DND-41 (cell line): Measurements from ENCODE around the gene CTRL.
A peak's percentile ranks its signal among the peaks of the same experiment; 100 is the strongest.

Experiments used
- ATAC-seq: fragments of 200-7000 bp; cut with Tn5 transposase; 3 replicates; pipeline ENCODE4 v1.9.1; 2021; ENCODE audit warnings: low read depth; ENCODE audit not compliant: insufficient read depth
- DNase-seq: peaks from one replicate; pipeline ENCODE4 v3.0.0-alpha.2; 2020
- H2AFZ ChIP-seq: 2 replicates; pipeline ENCODE4 v1.6.0; 2012; ENCODE audit warnings: low read depth, low read length
- H3K27ac ChIP-seq: 2 replicates; pipeline ENCODE4 v1.5.1; 2012; ENCODE audit warnings: low read length, inconsistent platforms
- H3K27me3 ChIP-seq: fragments of 200-600 bp; sonication (generic); 2 replicates; pipeline ENCODE4 v1.6.0; 2012; ENCODE audit warnings: low read length, mild to moderate bottlenecking, inconsistent platforms; ENCODE audit not compliant: insufficient read depth, poor library complexity
- H3K36me3 ChIP-seq: 2 replicates; pipeline ENCODE4 v1.5.1; 2012; ENCODE audit warnings: low read length, inconsistent platforms; ENCODE audit not compliant: insufficient read depth
- H3K4me1 ChIP-seq: 2 replicates; pipeline ENCODE4 v1.5.1; 2012; ENCODE audit warnings: mild to moderate bottlenecking, low read length; ENCODE audit not compliant: insufficient read depth
- H3K4me2 ChIP-seq: 2 replicates; pipeline ENCODE4 v1.6.0; 2012; ENCODE audit warnings: mild to moderate bottlenecking, moderate library complexity, low read length, inconsistent platforms; ENCODE audit not compliant: insufficient read depth
- H3K4me3 ChIP-seq, 2 experiments: fragments of 200-600 bp in 1 of 2; shearing (Covaris generic) in 1 of 2; 2 replicates each; pipeline ENCODE4 v1.5.1; 2012 to 2016; ENCODE audit warnings: inconsistent platforms in 2 of 2, low read length in 2 of 2, mild to moderate bottlenecking in 2 of 2, low read depth in 1 of 2, moderate library complexity in 1 of 2
- H3K79me2 ChIP-seq: 2 replicates; pipeline ENCODE4 v1.6.0; 2012; ENCODE audit warnings: low read length, inconsistent platforms; ENCODE audit not compliant: insufficient read depth
- H3K9ac ChIP-seq: 2 replicates; pipeline ENCODE4 v1.6.0; 2012; ENCODE audit warnings: low read depth, mild to moderate bottlenecking, inconsistent platforms, low read length, moderate library complexity
- H3K9me3 ChIP-seq: 2 replicates; pipeline ENCODE4 v1.5.1; 2012; ENCODE audit warnings: low read length, moderate library complexity, mild to moderate bottlenecking, inconsistent platforms; ENCODE audit not compliant: insufficient read depth, severe bottlenecking
- H4K20me1 ChIP-seq: 2 replicates; pipeline ENCODE4 v1.6.0; 2012; ENCODE audit warnings: low read length; ENCODE audit not compliant: insufficient read depth
- EZH2 ChIP-seq: IDR thresholded peaks from 3 replicates; pipeline ENCODE4 v1.6.1; 2012; ENCODE audit warnings: borderline replicate concordance, low read depth, mild to moderate bottlenecking, moderate library complexity, low read length, inconsistent platforms; ENCODE audit not compliant: severe bottlenecking
- TF ChIP-seq, protein P1 (sequence below): IDR thresholded peaks from 2 replicates; pipeline ENCODE4 v1.5.1; 2012; ENCODE audit warnings: borderline replicate concordance, low read length, moderate library complexity, mild to moderate bottlenecking; ENCODE audit not compliant: poor library complexity, severe bottlenecking; ENCODE audit errors: extremely low read depth

Gene CTRL

DNA sequence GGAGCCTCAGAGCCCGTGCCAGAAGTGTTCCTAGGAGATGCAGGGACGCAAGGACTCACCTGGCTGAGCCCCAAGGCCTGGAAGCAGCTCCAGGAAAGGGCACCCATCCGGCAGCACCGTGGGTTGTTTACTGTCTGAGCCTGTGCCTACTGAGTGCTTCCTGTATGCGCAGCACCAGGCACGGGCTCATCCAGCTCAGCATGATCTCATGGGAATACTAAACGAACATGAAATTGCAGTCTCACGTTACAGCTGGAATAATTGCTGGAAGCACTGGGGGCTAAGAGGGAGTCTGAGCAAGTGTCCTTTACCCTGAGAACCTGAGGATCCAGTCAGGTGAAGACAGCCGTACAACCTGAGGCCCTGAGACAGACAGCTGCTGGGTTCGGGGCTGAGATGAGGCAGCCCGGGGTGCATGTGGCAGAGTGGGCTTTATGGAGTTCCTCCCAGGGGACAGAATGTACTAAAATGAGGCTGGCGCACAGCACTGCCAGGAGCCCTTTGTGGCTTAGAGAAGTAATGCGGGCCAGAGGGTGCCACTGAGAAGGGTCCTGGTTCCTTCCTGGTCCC is 5.4 kb downstream of the CTRL start:
- peaks cover 6% of the 10 kb centered on the region; the same call in 1 of the 2 replicates for H3K79me2 ChIP-seq
- DNase-seq (no peak), ATAC-seq (peak; percentile 15; the same call in 1 of the 3 replicates)
- H3K4me3 ChIP-seq = no peak overlapping the region
- H3K27ac ChIP-seq = no peak overlapping the region
- no peaks in the 10 kb centered on the region for H3K4me1 ChIP-seq
- peaks cover 56% of the 10 kb centered on the region for H3K36me3 ChIP-seq
- H3K9ac ChIP-seq = no peak overlapping the region
- TF ChIP-seq EZH2 = no peak
- TF ChIP-seq, protein P1, sequence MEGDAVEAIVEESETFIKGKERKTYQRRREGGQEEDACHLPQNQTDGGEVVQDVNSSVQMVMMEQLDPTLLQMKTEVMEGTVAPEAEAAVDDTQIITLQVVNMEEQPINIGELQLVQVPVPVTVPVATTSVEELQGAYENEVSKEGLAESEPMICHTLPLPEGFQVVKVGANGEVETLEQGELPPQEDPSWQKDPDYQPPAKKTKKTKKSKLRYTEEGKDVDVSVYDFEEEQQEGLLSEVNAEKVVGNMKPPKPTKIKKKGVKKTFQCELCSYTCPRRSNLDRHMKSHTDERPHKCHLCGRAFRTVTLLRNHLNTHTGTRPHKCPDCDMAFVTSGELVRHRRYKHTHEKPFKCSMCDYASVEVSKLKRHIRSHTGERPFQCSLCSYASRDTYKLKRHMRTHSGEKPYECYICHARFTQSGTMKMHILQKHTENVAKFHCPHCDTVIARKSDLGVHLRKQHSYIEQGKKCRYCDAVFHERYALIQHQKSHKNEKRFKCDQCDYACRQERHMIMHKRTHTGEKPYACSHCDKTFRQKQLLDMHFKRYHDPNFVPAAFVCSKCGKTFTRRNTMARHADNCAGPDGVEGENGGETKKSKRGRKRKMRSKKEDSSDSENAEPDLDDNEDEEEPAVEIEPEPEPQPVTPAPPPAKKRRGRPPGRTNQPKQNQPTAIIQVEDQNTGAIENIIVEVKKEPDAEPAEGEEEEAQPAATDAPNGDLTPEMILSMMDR = peak; percentile 40
- peaks cover 27% of the 10 kb centered on the region for H4K20me1 ChIP-seq
- H2AFZ ChIP-seq = no peak overlapping the region
- no peaks in the 10 kb centered on the region for H3K27me3 ChIP-seq
- H3K4me2 ChIP-seq = no peak overlapping the region
- H3K9me3 ChIP-seq = no peaks in the 10 kb centered on the region

DNA sequence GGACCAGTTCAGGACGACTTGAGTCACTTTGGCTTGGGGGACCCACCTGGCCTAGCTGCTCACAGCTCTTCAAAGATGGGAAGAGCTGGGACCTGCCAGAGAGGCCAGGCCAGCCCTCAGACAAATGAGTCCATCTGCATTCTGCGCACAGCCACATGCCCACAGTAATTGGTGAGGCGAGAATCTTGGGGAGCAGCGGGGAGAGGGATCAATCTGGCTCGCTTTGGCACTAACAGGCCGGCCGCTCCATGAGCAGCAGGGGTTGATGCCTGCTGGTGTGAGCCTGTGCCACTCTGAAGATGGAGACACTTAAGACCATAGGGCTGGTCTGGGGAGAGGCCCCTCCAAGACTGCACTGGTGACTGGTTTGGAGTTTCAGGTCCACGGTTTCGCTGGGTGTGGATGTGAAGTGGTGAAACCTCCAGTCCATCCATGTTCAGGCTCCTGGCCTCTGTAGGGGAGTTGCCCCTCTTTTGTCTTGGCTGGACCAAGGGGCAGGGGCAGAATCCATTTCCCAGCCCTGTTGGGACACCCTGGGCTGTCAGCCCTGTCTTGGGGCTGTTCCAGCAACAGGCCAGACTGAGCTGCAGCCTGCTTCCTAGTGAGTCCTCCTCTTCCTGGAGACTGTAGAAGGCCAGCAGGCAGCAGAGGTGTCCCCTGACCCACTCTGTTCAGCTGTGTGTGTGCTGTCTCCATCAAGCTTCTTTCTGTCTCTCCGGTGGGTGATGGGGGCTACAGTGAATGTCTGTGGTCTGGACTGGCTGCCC is 7.3 kb downstream of the CTRL start:
- TF ChIP-seq, protein P1 = no peak
- no peak for TF ChIP-seq EZH2
- no peak overlapping the region for H3K9ac ChIP-seq
- peaks cover 37% of the 10 kb centered on the region for H4K20me1 ChIP-seq
- no peak overlapping the region for H2AFZ ChIP-seq
- ATAC-seq (no peak), DNase-seq (no peak)
- H3K27ac ChIP-seq = no peak overlapping the region
- peaks cover 47% of the 10 kb centered on the region for H3K36me3 ChIP-seq
- H3K9me3 ChIP-seq = no peaks in the 10 kb centered on the region
- no peak overlapping the region for H3K4me2 ChIP-seq
- peaks cover 12% of the 10 kb centered on the region for H3K79me2 ChIP-seq
- no peaks in the 10 kb centered on the region for H3K4me1 ChIP-seq
- H3K4me3 ChIP-seq = no peak overlapping the region
- no peaks in the 10 kb centered on the region for H3K27me3 ChIP-seq

DNA sequence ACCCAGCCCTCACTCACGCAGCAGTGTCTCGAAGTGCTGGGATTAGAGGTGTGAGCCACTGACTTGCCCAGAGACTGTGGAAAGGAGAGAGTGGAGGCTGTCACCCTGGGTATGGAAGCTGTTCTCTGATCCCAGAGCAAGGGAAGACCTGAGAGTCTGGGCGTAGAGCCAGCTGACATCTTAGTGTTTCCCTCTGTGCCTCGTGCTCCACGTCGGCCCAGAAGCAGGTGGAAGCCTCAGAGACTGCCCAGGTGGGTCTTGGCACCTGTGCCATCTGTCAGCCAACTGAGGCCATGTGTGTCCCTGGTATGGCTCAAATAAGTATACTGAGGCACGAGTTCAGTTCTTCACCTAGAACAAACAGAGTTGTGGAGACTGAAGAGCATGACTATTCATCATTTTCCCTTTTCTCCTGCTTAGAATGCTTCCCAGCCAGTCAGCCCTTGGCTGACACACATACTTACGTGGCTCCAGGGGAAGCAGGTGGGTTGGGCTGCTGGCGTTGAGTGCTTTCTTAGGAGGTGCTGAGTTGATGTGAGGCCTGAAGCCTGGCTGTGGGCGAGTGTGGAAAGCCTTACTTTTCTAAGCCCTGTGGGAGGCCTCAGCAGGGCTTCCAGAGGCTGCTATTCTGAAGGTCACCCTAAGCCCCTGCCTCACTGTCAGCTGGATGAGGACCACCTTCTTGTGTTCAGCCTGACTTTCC is 8.1 kb downstream of the CTRL start:
- Histone ChIP-seq H3K4me2 (no peak overlapping the region), H3K79me2 (peaks cover 18% of the 10 kb centered on the region), H2AFZ (no peak overlapping the region), H3K27me3 (no peaks in the 10 kb centered on the region), H3K4me3 (no peak overlapping the region), H4K20me1 (peaks cover 43% of the 10 kb centered on the region), H3K36me3 (peaks cover 46% of the 10 kb centered on the region), H3K27ac (no peak overlapping the region), H3K4me1 (no peaks in the 10 kb centered on the region), H3K9ac (no peak overlapping the region), H3K9me3 (no peaks in the 10 kb centered on the region)
- no peak for TF ChIP-seq EZH2
- TF ChIP-seq, protein P1 = no peak
- ATAC-seq = no peak
- no peak for DNase-seq
